ENCODE data around the gene TRMO.
"Not testable (repeated sequence)": the region's sequence is repeated elsewhere in the genome, so short reads cannot be mapped to it uniquely, and the experiment has no call there.

The TRMO gene

GRCh38 chr9:97921959-97922724 lies at the start of gene TRMO:
TSS of gene TRMO (minus strand) at chr9:97922500. CDS start at chr9:97922493, 7 bp downstream.
- DNase-seq = peak; percentile 98

GRCh38 chr9:97970165-97970564 lies 47.9 kb upstream of the TRMO start:
- DNase-seq = no peak

- DNase-seq = no peak
These were observed 46.7 kb upstream of the TRMO start for GRCh38 chr9:97969014-97969413.

- no peak for DNase-seq
These were observed 44.2 kb upstream of the TRMO start for GRCh38 chr9:97966493-97966892.

- DNase-seq = no peak
These were observed 42.6 kb upstream of the TRMO start for GRCh38 chr9:97964901-97965300.

GRCh38 chr9:97963232-97963631 lies 40.9 kb upstream of the TRMO start:
- no peak for DNase-seq

- DNase-seq = no peak
These were observed 40.3 kb upstream of the TRMO start for GRCh38 chr9:97962575-97962974.

- DNase-seq = no peak
These were observed 39.8 kb upstream of the TRMO start for GRCh38 chr9:97962136-97962535.

- DNase-seq = no peak
These were observed 39.1 kb upstream of the TRMO start for GRCh38 chr9:97961361-97961760.

- not testable (repeated sequence) for DNase-seq
These were observed 38.5 kb upstream of the TRMO start for GRCh38 chr9:97960678-97961328.

GRCh38 chr9:97959585-97959984 lies 37.3 kb upstream of the TRMO start:
- DNase-seq = no peak

GRCh38 chr9:97958812-97959511 lies 36.7 kb upstream of the TRMO start:
- DNase-seq = no peak

GRCh38 chr9:97956331-97956730 lies 34.0 kb upstream of the TRMO start:
- no peak for DNase-seq

- peak; percentile 52 for DNase-seq
These were observed 32.3 kb upstream of the TRMO start for GRCh38 chr9:97954550-97954989.

GRCh38 chr9:97950873-97951272 lies 28.6 kb upstream of the TRMO start:
- not testable (repeated sequence) for DNase-seq

- not testable (repeated sequence) for DNase-seq
These were observed 24.8 kb upstream of the TRMO start for GRCh38 chr9:97947094-97947493.

- DNase-seq = not testable (repeated sequence)
These were observed 23.2 kb upstream of the TRMO start for GRCh38 chr9:97945470-97945869.

GRCh38 chr9:97944612-97945011 lies 22.3 kb upstream of the TRMO start:
- no peak for DNase-seq

GRCh38 chr9:97943308-97943855 lies 21.1 kb upstream of the TRMO start:
- DNase-seq = no peak

- DNase-seq = no peak
These were observed 19.0 kb upstream of the TRMO start for GRCh38 chr9:97941323-97941722.

GRCh38 chr9:97940741-97941140 lies 18.4 kb upstream of the TRMO start:
- no peak for DNase-seq

- no peak for DNase-seq
These were observed 17.9 kb upstream of the TRMO start for GRCh38 chr9:97940233-97940632.

GRCh38 chr9:97938081-97938644 lies 15.9 kb upstream of the TRMO start, which contains the start of gene HEMGN:
TSS of gene HEMGN (minus strand) at chr9:97938172. CDS start at chr9:97938136, 36 bp downstream.
- no peak for DNase-seq

All from activated naive CD4-positive, alpha-beta T cell treated with anti-CD3 and anti-CD28 coated beads, Interleukin-2, amount 50 U/mL, for 16 hours (primary cell).